Uterus (tissue), 4 donors: Measurements from ENCODE around the gene CAPN11. TPM values are rescaled to one million over a fixed set of nuclear protein-coding genes. Genes with fewer than 3 reads are reported as not detected.

Experiments
- DNase-seq, 2 donors: peaks; one replicate each; pipeline ENCODE4 v3.0.0-alpha.2; 2019 to 2020
- H3K27ac ChIP-seq, 2 donors: fragments of 200-600 bp; sonication (generic); 1 replicate in 1 of 2; 2 replicates in 1 of 2; pipeline ENCODE4 v1.5.1; 2016 to 2018
- H3K27me3 ChIP-seq, 2 donors: fragments of 200-600 bp; sonication (generic); one replicate each; pipeline ENCODE4 v1.5.1; 2018 to 2019; ENCODE audit warnings: control low read depth in 1 of 2
- H3K36me3 ChIP-seq, 2 donors: fragments of 200-600 bp; sonication (generic); one replicate each; pipeline ENCODE4 v1.5.1; 2019; ENCODE audit warnings: control low read depth in 1 of 2
- H3K4me1 ChIP-seq, 2 donors: fragments of 200-600 bp; sonication (generic); one replicate each; pipeline ENCODE4 v1.5.1; 2018 to 2019; ENCODE audit warnings: control low read depth in 1 of 2
- H3K4me3 ChIP-seq, 2 donors: fragments of 200-600 bp; sonication (generic); 1 replicate in 1 of 2; 2 replicates in 1 of 2; pipeline ENCODE4 v1.5.1; 2018 to 2019; ENCODE audit warnings: mild to moderate bottlenecking in 1 of 2
- H3K9me3 ChIP-seq, 2 donors: fragments of 200-600 bp; sonication (generic); one replicate each; pipeline ENCODE4 v1.5.1; 2019; ENCODE audit warnings: control low read depth in 1 of 2
- POLR2A ChIP-seq, 2 donors: fragments of 450-650 bp; IDR thresholded peaks; one replicate each; pipeline ENCODE4 v1.6.1; 2016; ENCODE audit warnings: antibody characterized with exemption in 2 of 2, mild to moderate bottlenecking in 1 of 2, moderate library complexity in 1 of 2
- intact Hi-C: fragments of 100-400 bp; cut with DNase I; formaldehyde crosslinking; loops from one replicate; pipeline ENCODE4 v1.15.1; 2023; ENCODE audit warnings: low total_unique reads
- total RNA-seq, 4 donors: library from RNA; depleted of rRNA in 3 of 4; stranded (reverse); fragments of >200 nt in 3 of 4; gene quantifications; one replicate each; pipeline versions ENCODE4 v1.1.0 to v1.2.4, GENCODE V29; 2014 to 2023
- TF ChIP-seq, protein P1 (sequence below), 4 experiments: fragments of 200-600 bp in 2 of 4; fragments of 450-650 bp in 2 of 4; sonication (generic) in 2 of 4; IDR thresholded peaks; one replicate each; pipeline ENCODE4 v1.5.1; 2016 to 2019; ENCODE audit warnings: antibody characterized with exemption in 4 of 4, mild to moderate bottlenecking in 2 of 4, moderate library complexity in 1 of 4
- donor health status: DM: yes; HTN: yes; CAD: no.

CAPN11 gene
- total RNA-seq, 4 donors from 2014 or later: 1.5 TPM; not detected in 3

GRCh38 chr6:44152533-44152932 lies 6.1 kb upstream of the CAPN11 start:
- no peak overlapping the region for H3K4me3 ChIP-seq
- H3K27me3 ChIP-seq: no peaks in the 10 kb centered on the region
- H3K36me3 ChIP-seq: no peaks in the 10 kb centered on the region
- no peak for DNase-seq
- no peaks in the 10 kb centered on the region for H3K9me3 ChIP-seq
- TF ChIP-seq POLR2A (IDR thresholded peaks at IDR 0.05): no peak
- TF ChIP-seq, protein P1, sequence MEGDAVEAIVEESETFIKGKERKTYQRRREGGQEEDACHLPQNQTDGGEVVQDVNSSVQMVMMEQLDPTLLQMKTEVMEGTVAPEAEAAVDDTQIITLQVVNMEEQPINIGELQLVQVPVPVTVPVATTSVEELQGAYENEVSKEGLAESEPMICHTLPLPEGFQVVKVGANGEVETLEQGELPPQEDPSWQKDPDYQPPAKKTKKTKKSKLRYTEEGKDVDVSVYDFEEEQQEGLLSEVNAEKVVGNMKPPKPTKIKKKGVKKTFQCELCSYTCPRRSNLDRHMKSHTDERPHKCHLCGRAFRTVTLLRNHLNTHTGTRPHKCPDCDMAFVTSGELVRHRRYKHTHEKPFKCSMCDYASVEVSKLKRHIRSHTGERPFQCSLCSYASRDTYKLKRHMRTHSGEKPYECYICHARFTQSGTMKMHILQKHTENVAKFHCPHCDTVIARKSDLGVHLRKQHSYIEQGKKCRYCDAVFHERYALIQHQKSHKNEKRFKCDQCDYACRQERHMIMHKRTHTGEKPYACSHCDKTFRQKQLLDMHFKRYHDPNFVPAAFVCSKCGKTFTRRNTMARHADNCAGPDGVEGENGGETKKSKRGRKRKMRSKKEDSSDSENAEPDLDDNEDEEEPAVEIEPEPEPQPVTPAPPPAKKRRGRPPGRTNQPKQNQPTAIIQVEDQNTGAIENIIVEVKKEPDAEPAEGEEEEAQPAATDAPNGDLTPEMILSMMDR (IDR thresholded peaks at IDR 0.05): no peak
- intact Hi-C loops: no loop called here
- no peak overlapping the region for H3K27ac ChIP-seq
- no peaks in the 10 kb centered on the region for H3K4me1 ChIP-seq

GRCh38 chr6:44154067-44154466 lies 4.6 kb upstream of the CAPN11 start:
- no peaks in the 10 kb centered on the region for H3K4me1 ChIP-seq
- H3K36me3 ChIP-seq: no peaks in the 10 kb centered on the region
- no peak overlapping the region for H3K27ac ChIP-seq
- TF ChIP-seq, protein P1 (IDR thresholded peaks at IDR 0.05): no peak
- TF ChIP-seq POLR2A (IDR thresholded peaks at IDR 0.05): no peak
- no peak overlapping the region for H3K4me3 ChIP-seq
- no peaks in the 10 kb centered on the region for H3K9me3 ChIP-seq
- H3K27me3 ChIP-seq: no peaks in the 10 kb centered on the region
- intact Hi-C loops: no loop called here
- DNase-seq: no peak

DNA sequence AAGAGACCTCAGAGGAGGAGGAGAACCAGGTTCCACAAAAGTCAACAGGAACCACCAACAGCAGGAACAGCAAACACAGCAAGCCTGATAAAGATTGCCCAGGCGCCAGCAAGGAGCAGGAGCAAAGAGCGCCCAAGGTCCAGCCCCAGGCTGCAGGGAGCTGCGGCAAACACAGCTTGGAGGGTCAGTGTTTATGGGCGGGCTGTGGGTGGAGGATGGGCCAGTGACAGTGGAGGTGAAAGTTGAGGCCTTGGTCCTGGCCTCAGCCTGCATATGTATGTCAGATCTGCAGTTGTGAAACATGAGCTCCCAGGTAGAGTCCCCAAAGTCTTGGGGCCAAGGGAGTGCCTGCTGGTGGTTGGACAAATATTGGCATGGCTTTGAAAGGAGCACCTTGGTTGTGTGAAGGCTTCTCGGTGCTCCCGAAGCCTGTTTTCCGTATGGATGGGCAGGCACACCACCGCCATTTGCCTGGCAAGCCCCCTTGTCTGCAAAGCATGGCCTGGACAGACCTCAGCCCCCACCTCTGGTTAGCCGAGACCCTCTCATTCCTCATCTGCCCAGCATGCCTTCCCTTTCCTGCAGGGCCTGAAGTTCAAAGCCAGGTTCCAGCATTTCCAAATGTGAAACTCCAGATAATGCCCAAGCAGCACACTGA lies 2.0 kb upstream of the CAPN11 start:
- H3K4me1 ChIP-seq: no peaks in the 10 kb centered on the region
- no peak overlapping the region for H3K4me3 ChIP-seq
- H3K27me3 ChIP-seq: no peaks in the 10 kb centered on the region
- H3K9me3 ChIP-seq: no peaks in the 10 kb centered on the region
- TF ChIP-seq, protein P1 (IDR thresholded peaks at IDR 0.05): no peak
- TF ChIP-seq POLR2A (IDR thresholded peaks at IDR 0.05): no peak
- intact Hi-C loops: no loop called here
- H3K27ac ChIP-seq: no peak overlapping the region
- no peak for DNase-seq
- no peaks in the 10 kb centered on the region for H3K36me3 ChIP-seq

GRCh38 chr6:44157152-44157521 lies 1.5 kb upstream of the CAPN11 start:
- H3K36me3 ChIP-seq: no peaks in the 10 kb centered on the region
- H3K27ac ChIP-seq: no peak overlapping the region
- H3K4me1 ChIP-seq: no peaks in the 10 kb centered on the region
- H3K27me3 ChIP-seq: no peaks in the 10 kb centered on the region
- intact Hi-C loops: no loop called here
- DNase-seq: no peak
- no peak overlapping the region for H3K4me3 ChIP-seq
- H3K9me3 ChIP-seq: no peaks in the 10 kb centered on the region
- TF ChIP-seq, protein P1 (IDR thresholded peaks at IDR 0.05): no peak
- TF ChIP-seq POLR2A (IDR thresholded peaks at IDR 0.05): no peak

- Histone ChIP-seq H3K4me3 (no peak overlapping the region), H3K36me3 (no peaks in the 10 kb centered on the region), H3K27ac (no peak overlapping the region), H3K9me3 (no peaks in the 10 kb centered on the region), H3K4me1 (no peaks in the 10 kb centered on the region), H3K27me3 (no peaks in the 10 kb centered on the region)
- TF ChIP-seq, protein P1 (IDR thresholded peaks at IDR 0.05): no peak
- intact Hi-C loops: no loop called here
- no peak for DNase-seq
These were observed 3.3 kb downstream of the CAPN11 start for GRCh38 chr6:44161997-44162338.
